Measurements from ENCODE around the gene ZNF431. TPM values are rescaled to one million over a fixed set of nuclear protein-coding genes. Genes with fewer than 3 reads are reported as not detected.

Gene ZNF431
- total and polyA plus RNA-seq, 2 of the 8 experiments (the other 6 are each of a cell fraction or from before 2014, with no cell fraction given) = 6.7 to 43.2 TPM

DNA sequence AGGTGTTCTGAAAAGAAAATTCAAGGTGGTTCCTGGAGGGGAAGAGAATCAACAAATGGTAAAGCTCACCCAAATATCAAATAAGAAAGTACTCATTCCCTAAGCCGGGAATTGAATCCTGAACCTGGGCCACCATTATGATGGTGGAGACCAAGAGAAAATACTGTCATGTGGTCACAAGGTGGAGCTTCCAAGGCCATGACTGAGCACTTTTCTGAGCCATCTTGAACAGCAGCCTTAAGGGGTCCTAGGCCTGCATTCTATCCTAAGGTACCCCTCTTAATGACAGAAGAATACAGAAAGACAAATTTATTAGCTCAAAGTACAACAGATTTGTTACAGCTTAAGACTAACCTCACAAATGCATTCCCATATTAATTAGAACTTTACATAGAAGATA lies 9.6 kb downstream of the ZNF431 start:
- Histone ChIP-seq H2AFZ (ENCODE audit: low read length) (no peak overlapping the region), H3K27me3 (replicated peaks in 1 of 4; ENCODE audit: control insufficient read depth in 3 of 4, extremely low read depth in 1 of 4, insufficient read depth in 3 of 4, low read length in 3 of 4) (no peaks in the 10 kb centered on the region), H4K8ac (ENCODE audit: extremely low read depth, insufficient read depth, low read length) (no peak overlapping the region), H4K5ac (ENCODE audit: insufficient read length, low read depth, low read length) (no peak overlapping the region), H3K79me1 (ENCODE audit: low read depth, low read length) (peaks cover 5% of the 10 kb centered on the region), H3K4me3 (ENCODE audit: extremely low read depth in 1 of 4, insufficient read depth in 2 of 4, low read depth in 3 of 4, low read length in 4 of 4) (no peak overlapping the region), H3K23me2 (ENCODE audit: low read depth, low read length) (no peaks in the 10 kb centered on the region), H4K20me1 (replicated peaks in 1 of 2; ENCODE audit: control insufficient read depth in 1 of 2, insufficient read depth in 2 of 2, low read length in 2 of 2) (no peaks in the 10 kb centered on the region), H3K9ac (replicated peaks in 1 of 4; ENCODE audit: extremely low read depth in 1 of 4, low read depth in 3 of 4, low read length in 3 of 4) (no peak overlapping the region), H3K9me3 (ENCODE audit: insufficient read depth in 2 of 2, low read depth in 1 of 2, low read length in 1 of 2) (peaks cover 17 to 22% of the 10 kb centered on the region in 2 experiments), H3K36me3 (ENCODE audit: control insufficient read depth in 2 of 4, insufficient read depth in 4 of 4, low read length in 3 of 4) (peaks cover 7 to 73% (median 47%) of the 10 kb centered on the region in 4 experiments), H2BK120ac (replicated peaks; ENCODE audit: low read depth, low read length) (no peak overlapping the region), H3K4me2 (ENCODE audit: insufficient read depth in 1 of 2, low read depth in 2 of 2, low read length in 2 of 2) (no peak overlapping the region), H3K23ac (ENCODE audit: insufficient read length) (no peak overlapping the region), H3K14ac (ENCODE audit: insufficient read length) (no peak overlapping the region), H3K18ac (ENCODE audit: extremely low read depth, low read length) (no peak overlapping the region), H4K91ac (replicated peaks; ENCODE audit: insufficient read length, low read length) (no peak overlapping the region), H3K4me1 (replicated peaks in 1 of 4; ENCODE audit: control insufficient read depth in 3 of 4, insufficient read depth in 4 of 4, low read length in 3 of 4) (no peaks in the 10 kb centered on the region), H2BK20ac (ENCODE audit: low read length) (no peak overlapping the region), H3K56ac (replicated peaks; ENCODE audit: insufficient read length, low read depth, low read length) (no peak overlapping the region), H2BK15ac (ENCODE audit: low read length) (no peak overlapping the region), H2BK5ac (ENCODE audit: low read depth, low read length) (no peak overlapping the region), H3K27ac (ENCODE audit: low read depth, low read length) (no peak overlapping the region), H3K4ac (replicated peaks; ENCODE audit: insufficient read length, low read depth, low read length) (no peak overlapping the region), H3K79me2 (ENCODE audit: control insufficient read depth in 1 of 2, insufficient read depth in 2 of 2, low read length in 2 of 2) (peaks cover 7 to 58% of the 10 kb centered on the region in 2 experiments), H2BK12ac (ENCODE audit: low read depth, low read length) (no peak overlapping the region), H2AK5ac (ENCODE audit: low read depth, low read length) (no peak overlapping the region)
- WGBS, 2 experiments (ENCODE audit: extremely low coverage in 1 of 2, insufficient coverage in 1 of 2, insufficient read length in 1 of 2, insufficient replicate concordance in 2 of 2, low coverage in 1 of 2, low lambda C conversion rate in 2 of 2, missing lambda C conversion rate in 1 of 2) = 100% methylated on average over 1 of the region's 1 CpG; no CpG with 5 or more reads in 1 of the 2 experiments
- FAIRE-seq (no peak), DNase-seq (ENCODE audit: low read depth in 1 of 2, low spot score in 2 of 2) (no peak)
- ChIA-PET POLR2A (ENCODE audit: partially characterized antibody) (interaction anchor here (1.5 to 2.6 kb wide), 2 partner anchors 9 to 62 kb away, joined by 8 to 13 read pairs; partner anchors contain the start of gene ZNF431), CTCF (ENCODE audit: partially characterized antibody) (no interaction called here)
- TF ChIP-seq EP300 (IDR thresholded peaks at IDR 0.05; ENCODE audit: borderline replicate concordance in 1 of 2, low read depth in 2 of 2, low read length in 2 of 2) (no peak), HDAC2 (IDR thresholded peaks at IDR 0.05; ENCODE audit: borderline replicate concordance in 1 of 2, low read depth in 2 of 2, low read length in 2 of 2) (no peak), HDAC6 (IDR thresholded peaks at IDR 0.05; ENCODE audit: low read depth, low read length) (no peak), JUN (IDR thresholded peaks at IDR 0.05; ENCODE audit: low read depth, low read length) (no peak), RFX5 (IDR thresholded peaks at IDR 0.05; ENCODE audit: borderline replicate concordance, low read depth, low read length) (no peak), TEAD4 (IDR thresholded peaks at IDR 0.05; ENCODE audit: low read depth, low read length) (no peak), SRF (IDR thresholded peaks at IDR 0.05; ENCODE audit: low read depth, low read length) (no peak), RAD21 (IDR thresholded peaks at IDR 0.05 in 1 of 2, conservative IDR thresholded peaks at IDR 0.05 in 1 of 2; ENCODE audit: low read depth in 2 of 2, low read length in 2 of 2) (no peak), TAF7 (optimal IDR thresholded peaks at IDR 0.05; ENCODE audit: borderline replicate concordance, low read depth, low read length) (no peak), BRCA1 (IDR thresholded peaks at IDR 0.05; ENCODE audit: low read depth, low read length) (no peak), SAP30 (IDR thresholded peaks at IDR 0.05; ENCODE audit: insufficient read depth, insufficient replicate concordance, low read length) (no peak)
- TF ChIP-seq, protein P1, sequence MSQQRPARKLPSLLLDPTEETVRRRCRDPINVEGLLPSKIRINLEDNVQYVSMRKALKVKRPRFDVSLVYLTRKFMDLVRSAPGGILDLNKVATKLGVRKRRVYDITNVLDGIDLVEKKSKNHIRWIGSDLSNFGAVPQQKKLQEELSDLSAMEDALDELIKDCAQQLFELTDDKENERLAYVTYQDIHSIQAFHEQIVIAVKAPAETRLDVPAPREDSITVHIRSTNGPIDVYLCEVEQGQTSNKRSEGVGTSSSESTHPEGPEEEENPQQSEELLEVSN (IDR thresholded peaks at IDR 0.05) = no peak
